HEK293T (cell line): Measurements from ENCODE around the gene NXPH4.
A peak's percentile ranks its signal among the peaks of the same experiment; 100 is the strongest.

ENCODE experiments used
- CTCF ChIA-PET: fragments of 350-600 bp; formaldehyde crosslinking; extraction: SDS; loops from one replicate; lab custom pipeline; 2021; ENCODE audit warnings: antibody characterized with exemption, inconsistent platforms; lab: Yijun Ruan, JAX
- POLR2A ChIA-PET: fragments of 350-600 bp; formaldehyde crosslinking; extraction: SDS; loops from one replicate; lab custom pipeline; 2020; ENCODE audit warnings: antibody characterized with exemption, inconsistent platforms; lab: Yijun Ruan, JAX
- DNase-seq: peaks from one replicate; pipeline ENCODE4 v3.0.0; 2012; ENCODE audit warnings: mixed read lengths; ENCODE audit errors: extremely low spot score
- ARNT ChIP-seq: fragments of 450-650 bp; IDR thresholded peaks from 2 replicates; pipeline ENCODE4 v1.6.1; 2017; ENCODE audit warnings: mild to moderate bottlenecking
- BHLHE40 ChIP-seq: fragments of 450-650 bp; IDR thresholded peaks from 2 replicates; pipeline ENCODE4 v1.6.1; 2016; ENCODE audit warnings: mild to moderate bottlenecking, moderate library complexity, borderline replicate concordance
- CTBP1 ChIP-seq: fragments of 450-650 bp; IDR thresholded peaks from 2 replicates; pipeline ENCODE4 v1.6.1; 2016; ENCODE audit warnings: borderline replicate concordance
- ELF4 ChIP-seq: fragments of 450-650 bp; IDR thresholded peaks from 2 replicates; pipeline ENCODE4 v1.6.1; 2017; ENCODE audit warnings: antibody characterized with exemption
- FOXA1 ChIP-seq: fragments of 450-650 bp; IDR thresholded peaks from 2 replicates; pipeline ENCODE4 v1.6.1; 2016; ENCODE audit warnings: mild to moderate bottlenecking
- FOXK2 ChIP-seq: fragments of 450-650 bp; IDR thresholded peaks from 2 replicates; pipeline ENCODE4 v1.6.1; 2016; ENCODE audit warnings: mild to moderate bottlenecking
- FOXM1 ChIP-seq: fragments of 450-650 bp; IDR thresholded peaks from 2 replicates; pipeline ENCODE4 v1.6.1; 2017; ENCODE audit warnings: mild to moderate bottlenecking, borderline replicate concordance
- HDGF ChIP-seq: fragments of 450-650 bp; IDR thresholded peaks from 2 replicates; pipeline ENCODE4 v1.6.1; 2017; ENCODE audit warnings: antibody characterized with exemption, borderline replicate concordance
- L3MBTL2 ChIP-seq: fragments of 450-650 bp; conservative IDR thresholded peaks from 2 replicates; pipeline ENCODE4 v1.6.1; 2016; ENCODE audit warnings: mild to moderate bottlenecking
- LEF1 ChIP-seq: fragments of 450-650 bp; IDR thresholded peaks from 2 replicates; pipeline ENCODE4 v1.6.1; 2017; ENCODE audit warnings: mild to moderate bottlenecking, borderline replicate concordance
- NFRKB ChIP-seq: fragments of 450-650 bp; IDR thresholded peaks from 2 replicates; pipeline ENCODE4 v1.6.1; 2016; ENCODE audit warnings: mild to moderate bottlenecking, moderate library complexity
- SP1 ChIP-seq: fragments of 450-650 bp; IDR thresholded peaks from 2 replicates; pipeline ENCODE4 v1.6.1; 2017
- SUZ12 ChIP-seq: fragments of 450-650 bp; IDR thresholded peaks from 2 replicates; pipeline ENCODE4 v1.6.1; 2016; ENCODE audit warnings: mild to moderate bottlenecking
- TARDBP ChIP-seq: fragments of 450-650 bp; IDR thresholded peaks from 2 replicates; pipeline ENCODE4 v1.6.1; 2016
- ZNF384 ChIP-seq: fragments of 450-650 bp; IDR thresholded peaks from 2 replicates; pipeline ENCODE4 v1.6.1; 2016
- TF ChIP-seq, protein P1 (sequence below): fragments of 450-650 bp; IDR thresholded peaks from 2 replicates; pipeline ENCODE4 v1.6.1; 2016

The NXPH4 gene

DNA sequence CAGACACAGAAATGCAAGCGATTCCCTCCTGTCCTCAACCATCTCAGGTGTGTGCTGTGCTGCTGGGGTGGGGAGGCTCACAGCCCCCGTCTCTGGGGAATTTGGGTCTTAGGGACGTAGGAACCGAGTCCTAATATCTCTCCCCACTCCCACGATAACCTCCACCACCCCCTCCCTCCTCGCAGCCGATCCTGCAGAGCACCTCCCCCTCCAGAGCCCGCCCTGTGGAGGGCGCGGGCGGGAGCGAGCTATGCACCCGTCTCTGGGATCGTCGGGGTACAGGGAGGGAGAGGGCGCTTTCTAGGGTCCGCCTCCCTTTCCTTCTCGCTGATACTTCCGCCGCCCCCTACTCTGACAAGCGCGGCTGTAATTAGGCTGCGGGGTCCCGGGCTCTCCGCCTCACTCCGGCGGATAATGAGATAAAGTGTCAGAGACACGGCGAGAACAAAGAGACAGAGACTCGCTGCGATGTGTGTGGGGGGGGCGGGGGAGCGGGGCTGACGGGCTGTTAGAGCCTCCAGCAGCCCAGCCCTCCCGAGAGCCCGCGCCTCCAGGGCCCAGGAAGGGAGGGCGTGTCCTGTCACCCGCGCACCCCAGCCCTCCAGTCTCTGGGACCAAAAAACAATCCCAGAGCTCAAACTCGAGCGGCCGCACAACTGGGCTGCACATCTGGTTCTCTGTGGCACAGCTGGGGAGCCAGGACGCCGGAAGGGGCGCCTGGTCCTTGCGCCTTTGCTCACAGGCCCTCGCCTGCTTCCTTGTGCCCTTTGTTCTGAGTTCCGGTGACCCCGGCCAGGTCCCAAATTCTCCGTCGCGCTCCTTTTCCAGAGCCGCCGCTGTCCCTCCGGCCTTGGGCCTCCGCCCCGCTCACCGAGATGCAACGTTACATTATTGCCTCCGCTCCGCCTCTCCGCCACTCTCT is 21.6 kb downstream of the NXPH4 start:
- ChIA-PET POLR2A (interaction anchor here (0.7 to 7.0 kb wide), 4 partner anchors 8 to 217 kb away, joined by 3 to 80 read pairs (median 8); partner anchors contain the start of genes INHBE and SHMT2), CTCF (interaction anchor here (0.6 to 10.1 kb wide), 6 partner anchors 8 to 218 kb away, joined by 3 to 121 read pairs (median 8); partner anchors contain the start of gene SHMT2)
- DNase-seq, result no peak
- TF ChIP-seq FOXM1 (no peak), BHLHE40 (no peak), HDGF (no peak), L3MBTL2 (no peak), NFRKB (no peak), SUZ12 (no peak), FOXA1 (no peak), ELF4 (no peak), CTBP1 (no peak), ARNT (no peak), ZNF384 (no peak), TARDBP (no peak)
- TF ChIP-seq, protein P1, sequence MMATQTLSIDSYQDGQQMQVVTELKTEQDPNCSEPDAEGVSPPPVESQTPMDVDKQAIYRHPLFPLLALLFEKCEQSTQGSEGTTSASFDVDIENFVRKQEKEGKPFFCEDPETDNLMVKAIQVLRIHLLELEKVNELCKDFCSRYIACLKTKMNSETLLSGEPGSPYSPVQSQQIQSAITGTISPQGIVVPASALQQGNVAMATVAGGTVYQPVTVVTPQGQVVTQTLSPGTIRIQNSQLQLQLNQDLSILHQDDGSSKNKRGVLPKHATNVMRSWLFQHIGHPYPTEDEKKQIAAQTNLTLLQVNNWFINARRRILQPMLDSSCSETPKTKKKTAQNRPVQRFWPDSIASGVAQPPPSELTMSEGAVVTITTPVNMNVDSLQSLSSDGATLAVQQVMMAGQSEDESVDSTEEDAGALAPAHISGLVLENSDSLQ, result no peak

DNA sequence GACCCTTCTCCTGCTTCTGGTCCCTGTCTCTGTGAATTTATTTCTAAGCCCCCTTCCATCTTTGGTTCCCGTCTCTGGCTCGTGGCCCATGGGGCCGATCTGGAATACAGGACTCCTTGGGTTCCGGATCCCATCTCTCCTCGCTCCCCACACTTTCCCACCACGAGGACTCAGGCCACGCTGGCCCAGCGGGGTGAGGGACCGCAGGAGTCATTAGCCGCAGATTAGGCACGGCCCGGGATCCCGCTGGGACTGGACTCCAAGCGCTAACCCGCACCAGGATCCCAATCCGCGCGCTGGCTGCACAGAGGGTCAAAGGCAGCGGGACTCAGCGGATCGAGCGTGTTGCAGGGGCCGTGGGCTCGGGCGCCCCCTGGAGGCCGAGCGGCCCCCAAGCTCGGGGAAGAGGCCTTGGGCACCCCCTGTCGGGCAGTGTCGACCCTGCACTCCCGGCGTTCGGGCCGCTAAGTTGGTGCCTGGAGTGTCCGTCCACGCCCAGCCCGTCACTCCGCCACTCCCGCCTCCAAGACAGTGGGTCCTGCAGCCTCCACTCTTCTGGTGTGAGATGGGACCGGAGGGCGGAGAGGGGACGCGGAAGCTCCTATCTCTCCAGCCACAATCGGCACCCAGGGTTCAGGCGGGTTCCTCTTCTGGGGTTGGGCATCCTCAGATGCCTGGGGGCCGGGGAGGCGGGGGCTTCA is 22.4 kb downstream of the NXPH4 start:
- ChIA-PET POLR2A (interaction anchor here (0.6 to 7.0 kb wide), 4 partner anchors 9 to 216 kb away, joined by 3 to 80 read pairs (median 8); partner anchors contain the start of genes INHBE and SHMT2), CTCF (interaction anchor here (0.8 to 10.1 kb wide), 8 partner anchors 9 to 217 kb away, joined by 3 to 121 read pairs (median 6); partner anchors contain the start of genes SHMT2 and STAC3)
- DNase-seq, result peak; percentile 91

DNA sequence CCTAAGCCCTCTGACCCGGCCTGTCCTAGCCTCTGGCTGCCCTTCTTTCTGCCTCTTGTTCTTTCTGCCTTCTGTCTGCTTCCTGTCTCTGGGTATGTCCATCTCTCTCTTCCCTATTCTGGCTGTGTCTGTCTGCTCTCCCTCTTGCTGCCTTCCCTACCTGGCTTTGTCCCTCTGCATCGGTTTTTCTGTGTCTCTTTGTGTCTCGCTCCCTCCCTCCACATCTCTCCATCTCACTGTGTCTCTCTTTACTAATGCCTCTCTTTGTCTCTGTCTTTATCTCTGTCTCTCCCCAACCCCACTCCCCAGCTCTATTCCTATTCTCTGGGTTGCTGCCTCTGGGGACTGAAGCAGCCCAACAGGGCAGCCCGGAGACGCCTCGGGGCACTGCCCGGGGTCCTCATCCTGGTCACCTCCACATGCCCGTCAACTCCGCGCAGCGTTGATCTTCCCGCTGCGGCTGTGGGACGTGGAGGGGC is 23.0 kb downstream of the NXPH4 start:
- TF ChIP-seq NFRKB (no peak), SUZ12 (no peak), BHLHE40 (no peak), CTBP1 (no peak), FOXK2 (no peak), FOXA1 (no peak), ELF4 (no peak), TARDBP (no peak), SP1 (no peak), HDGF (no peak), ARNT (no peak), LEF1 (no peak), FOXM1 (no peak), ZNF384 (no peak), L3MBTL2 (no peak)
- TF ChIP-seq, protein P1, result no peak
- POLR2A ChIA-PET, result interaction anchor here (0.6 to 7.0 kb wide), 5 partner anchors 9 to 216 kb away, joined by 3 to 80 read pairs (median 6); partner anchors contain the start of genes INHBE and SHMT2
- no peak for DNase-seq
- CTCF ChIA-PET, result interaction anchor here (0.8 to 10.1 kb wide), 8 partner anchors 10 to 216 kb away, joined by 3 to 121 read pairs (median 6); partner anchors contain the start of genes SHMT2 and STAC3

More for the DNA sequence above, 22.4 kb downstream of the NXPH4 start:
- TF ChIP-seq ARNT (no peak; the same call in 1 of the 2 replicates), FOXM1 (peak; percentile 37; the same call in 1 of the 2 replicates), CTBP1 (no peak), SUZ12 (no peak), FOXK2 (no peak), SP1 (no peak), HDGF (no peak)
- TF ChIP-seq, protein P1, result peak; percentile 76

DNA sequence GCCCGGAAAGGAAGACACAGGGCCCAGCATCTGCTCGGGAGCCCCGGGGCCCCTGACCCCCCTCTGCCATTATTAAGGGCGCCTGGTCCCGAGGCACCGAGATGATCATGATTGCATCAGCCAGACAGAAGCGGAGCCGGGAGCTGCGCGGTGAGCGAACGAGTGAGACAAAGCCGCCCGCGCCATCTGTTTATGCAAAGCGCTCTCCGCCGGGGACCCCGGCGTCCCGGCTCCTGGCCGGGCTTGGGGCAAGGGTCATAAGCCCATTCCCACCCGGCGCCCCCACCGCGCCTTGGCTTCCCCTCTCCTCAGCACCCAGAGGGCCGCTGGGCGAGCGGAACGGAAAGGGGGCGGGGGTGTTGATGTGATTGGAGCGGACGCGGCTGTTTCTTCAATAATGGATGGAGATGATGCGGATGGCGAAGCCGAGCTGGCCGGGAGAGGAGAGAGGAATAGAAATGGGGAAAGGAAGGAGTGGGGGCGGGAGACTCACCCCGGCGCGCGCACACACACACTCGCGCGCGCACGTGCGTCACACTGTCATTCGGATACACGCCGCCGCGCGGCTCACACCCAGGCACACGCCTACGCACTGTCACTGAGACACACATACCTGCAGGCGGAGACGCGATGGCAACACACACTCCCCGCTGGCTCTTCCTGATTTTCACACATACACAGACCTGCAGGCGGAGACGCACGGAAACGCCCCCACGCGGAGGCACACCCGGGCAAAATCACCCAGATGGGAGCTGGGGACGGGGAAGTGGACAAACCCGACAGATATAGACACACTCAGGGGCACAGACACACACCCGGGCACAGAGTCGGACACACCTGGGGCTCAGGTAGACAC is 23.7 kb downstream of the NXPH4 start:
- POLR2A ChIA-PET, result interaction anchor here (0.6 to 7.0 kb wide), 6 partner anchors 10 to 219 kb away, joined by 3 to 80 read pairs (median 4); partner anchors contain the start of genes INHBE and SHMT2
- no peak for DNase-seq
- CTCF ChIA-PET, result interaction anchor here (1.0 to 10.1 kb wide), 4 partner anchors 10 to 128 kb away, joined by 3 to 121 read pairs (median 10); partner anchors contain the start of gene SHMT2
- TF ChIP-seq SP1 (no peak), NFRKB (no peak), ELF4 (no peak), L3MBTL2 (peak; percentile 27)

DNA sequence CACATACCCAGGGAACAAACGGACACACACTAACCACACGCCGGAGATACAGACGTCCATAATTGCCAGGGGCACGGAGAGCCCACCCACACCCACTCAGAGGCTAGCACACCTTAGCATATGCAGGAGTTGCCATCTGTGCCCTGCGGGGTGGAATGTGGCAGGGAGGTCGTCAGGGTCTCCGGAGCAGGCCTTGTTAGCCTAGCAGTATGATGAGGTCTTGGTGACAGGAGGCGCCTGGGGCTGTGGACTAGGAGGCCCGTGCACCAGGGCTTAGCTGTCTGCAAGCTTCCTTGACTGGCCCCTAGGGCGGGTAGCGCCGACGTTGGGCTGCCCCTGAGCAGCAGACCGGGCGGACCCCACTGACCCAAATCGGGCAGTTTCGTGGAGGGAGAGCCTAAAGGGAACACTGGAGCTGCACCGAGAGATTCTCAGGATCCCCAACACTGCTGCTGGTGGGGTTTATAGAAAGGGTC is 24.4 kb downstream of the NXPH4 start:
- TF ChIP-seq BHLHE40, result no peak
- TF ChIP-seq NFRKB, result no peak
- TF ChIP-seq, protein P1, result no peak
- TF ChIP-seq FOXM1, result no peak
- no peak for TF ChIP-seq ZNF384
- no peak for TF ChIP-seq ARNT
- TF ChIP-seq HDGF, result no peak
- no peak for TF ChIP-seq FOXK2
- TF ChIP-seq CTBP1, result no peak
- no peak for TF ChIP-seq SUZ12
- no peak for TF ChIP-seq ELF4
- TF ChIP-seq L3MBTL2, result no peak
- no peak for TF ChIP-seq SP1
- no peak for TF ChIP-seq FOXA1
- ChIA-PET POLR2A (interaction anchor here (1.1 to 7.0 kb wide), 4 partner anchors 11 to 214 kb away, joined by 3 to 80 read pairs (median 6); partner anchors contain the start of genes INHBE and SHMT2), CTCF (interaction anchor here (0.6 to 10.1 kb wide), 5 partner anchors 11 to 343 kb away, joined by 3 to 121 read pairs (median 4); partner anchors contain the start of gene SHMT2)
- no peak for DNase-seq
